ENCODE results near the gene LRRC39.

The LRRC39 gene

GRCh38 chr1:100215101-100215500 is 37.0 kb upstream of the LRRC39 start:
- TF ChIP-seq ZNF629 (tag by site-specific recombination; IDR thresholded peaks at IDR 0.05) (no peak), SALL2 (tag by site-specific recombination; IDR thresholded peaks at IDR 0.05; ENCODE audit: borderline replicate concordance) (no peak), FEZF1 (tag by site-specific recombination; IDR thresholded peaks at IDR 0.05) (no peak), ZNF221 (tag by site-specific recombination; IDR thresholded peaks at IDR 0.05; ENCODE audit: borderline replicate concordance) (no peak), ZNF677 (tag by site-specific recombination; IDR thresholded peaks at IDR 0.05) (no peak), ZSCAN5A (tag by site-specific recombination; IDR thresholded peaks at IDR 0.05) (no peak), ZNF266 (tag by site-specific recombination; IDR thresholded peaks at IDR 0.05; ENCODE audit: low read depth) (no peak), SCRT1 (tag by site-specific recombination; IDR thresholded peaks at IDR 0.05; ENCODE audit: borderline replicate concordance) (no peak), ZNF133 (tag by site-specific recombination; IDR thresholded peaks at IDR 0.05) (no peak), ZFP69B (tag by site-specific recombination; IDR thresholded peaks at IDR 0.05) (no peak), KLF16 (tag by site-specific recombination; IDR thresholded peaks at IDR 0.05) (no peak), BCL6B (tag by site-specific recombination; IDR thresholded peaks at IDR 0.05) (no peak), ZNF366 (tag by site-specific recombination; conservative IDR thresholded peaks at IDR 0.05) (no peak)
- H3K36me3 ChIP-seq (ENCODE audit: control insufficient read depth in 2 of 2, insufficient read depth in 1 of 2, low read length in 2 of 2) = peaks cover 21 to 62% of the 10 kb centered on the region in 2 experiments
- POLR2A ChIA-PET = interaction anchor here (0.7 kb wide), 1 partner anchor 139 kb away, joined by 3 read pairs; no protein-coding TSS in a partner anchor

GRCh38 chr1:100213141-100213540 is 35.1 kb upstream of the LRRC39 start:
- Histone ChIP-seq H3K4me3 (ENCODE audit: low read depth, low read length) (no peak overlapping the region), H3K9me3 (ENCODE audit: control insufficient read depth, insufficient read depth, low read depth, low read length) (no peaks in the 10 kb centered on the region), H3K36me3 (ENCODE audit: control insufficient read depth in 2 of 2, insufficient read depth in 1 of 2, low read length in 2 of 2) (peaks cover 29 to 66% of the 10 kb centered on the region in 2 experiments), H3K4me1 (ENCODE audit: control insufficient read depth, insufficient read depth, low read length) (no peaks in the 10 kb centered on the region), H3K27ac (ENCODE audit: extremely low read depth, low read depth, low read length) (no peak overlapping the region)
- CTCF ChIA-PET = no interaction called here
- POLR2A ChIA-PET = no interaction called here
- no peak for TF ChIP-seq ZNF518A (tag by site-specific recombination; conservative IDR thresholded peaks at IDR 0.05; ENCODE audit: low read depth)
- no peak for TF ChIP-seq ZNF585B (tag by site-specific recombination; IDR thresholded peaks at IDR 0.05)
- no peak for TF ChIP-seq ZNF133 (tag by site-specific recombination; IDR thresholded peaks at IDR 0.05)
- TF ChIP-seq TRIM28 (IDR thresholded peaks at IDR 0.05; ENCODE audit: borderline replicate concordance, low read length) = no peak
- no peak for TF ChIP-seq ZNF132 (tag by site-specific recombination; IDR thresholded peaks at IDR 0.05; ENCODE audit: borderline replicate concordance)
- no peak for TF ChIP-seq ZNF426 (tag by site-specific recombination; IDR thresholded peaks at IDR 0.05)
- TF ChIP-seq ZNF76 (tag by site-specific recombination; IDR thresholded peaks at IDR 0.05; ENCODE audit: borderline replicate concordance, low read depth) = no peak
- TF ChIP-seq ZNF530 (tag by site-specific recombination; IDR thresholded peaks at IDR 0.05; ENCODE audit: low read depth) = no peak
- no peak for TF ChIP-seq ZNF18 (tag by site-specific recombination; IDR thresholded peaks at IDR 0.05)
- no peak for TF ChIP-seq ZNF148 (tag by site-specific recombination; IDR thresholded peaks at IDR 0.05; ENCODE audit: borderline replicate concordance)
- TF ChIP-seq ZNF37A (tag by site-specific recombination; IDR thresholded peaks at IDR 0.05) = no peak
- no peak for TF ChIP-seq ZNF529 (tag by site-specific recombination; IDR thresholded peaks at IDR 0.05; ENCODE audit: insufficient replicate concordance)

More at GRCh38 chr1:100215101-100215500, 37.0 kb upstream of the LRRC39 start:
- CTCF ChIA-PET = interaction anchor here (0.9 kb wide), 1 partner anchor 9 kb away, joined by 7 read pairs; no protein-coding TSS in a partner anchor
- Histone ChIP-seq H3K4me1 (ENCODE audit: control insufficient read depth, insufficient read depth, low read length) (no peaks in the 10 kb centered on the region), H3K4me3 (ENCODE audit: low read depth, low read length) (no peak overlapping the region), H3K9me3 (ENCODE audit: control insufficient read depth, insufficient read depth, low read depth, low read length) (no peaks in the 10 kb centered on the region), H3K27ac (ENCODE audit: extremely low read depth, low read depth, low read length) (no peak overlapping the region)
